B cell (primary cell): ENCODE data around the gene LRRC26. TPM values are rescaled to one million over a fixed set of nuclear protein-coding genes. Genes with fewer than 3 reads are reported as not detected.

ENCODE experiments used
- ATAC-seq: fragments of 200-7000 bp; cut with Tn5 transposase; one replicate; pipeline ENCODE4 v1.10.0; 2021; ENCODE audit warnings: low read depth, mild to moderate bottlenecking, moderate number of reproducible peaks, moderate library complexity
- CTCF ChIA-PET: fragments of 350-600 bp; sonication (Branson Sonifier 250); formaldehyde crosslinking; loops from one replicate; lab custom pipeline; 2021; ENCODE audit warnings: antibody characterized with exemption, inconsistent platforms; lab: Charles Lee
- POLR2A ChIA-PET: fragments of 350-600 bp; sonication (Branson Sonifier 250); formaldehyde crosslinking; loops from one replicate; lab custom pipeline; 2021; ENCODE audit warnings: antibody characterized with exemption; lab: Charles Lee
- DNase-seq: peaks from one replicate; pipeline ENCODE4 v3.0.0; 2013
- H2AFZ ChIP-seq: 2 replicates; pipeline ENCODE4 v1.6.1; 2012; ENCODE audit warnings: mild to moderate bottlenecking, low read depth, low read length; ENCODE audit not compliant: insufficient read depth, poor library complexity, severe bottlenecking
- H3K27ac ChIP-seq, 2 donors: 1 replicate in 1 of 2; 2 replicates in 1 of 2; pipeline ENCODE4 v1.5.1; 2012 to 2013; ENCODE audit warnings: low read length in 2 of 2, mild to moderate bottlenecking in 2 of 2, moderate library complexity in 1 of 2
- H3K27me3 ChIP-seq, 4 experiments: fragments of 200-600 bp in 1 of 4; sonication (generic) in 1 of 4; replicated peaks in 1 of 4; 1 replicate in 2 of 4; 2 replicates in 2 of 4; pipeline versions ENCODE4 v1.6.1 to v1.7.0; 2013 to 2016; ENCODE audit warnings: low read length in 3 of 4, mild to moderate bottlenecking in 2 of 4, mixed read lengths in 1 of 4, moderate library complexity in 1 of 4; ENCODE audit not compliant: insufficient read depth in 4 of 4, control insufficient read depth in 3 of 4; ENCODE audit errors: control extremely low read depth in 1 of 4
- H3K36me3 ChIP-seq, 2 experiments: replicated peaks in 1 of 2; 1 replicate in 1 of 2; 2 replicates in 1 of 2; pipeline versions ENCODE4 v1.6.1 to v1.7.1; 2013; ENCODE audit warnings: low read length in 1 of 2; ENCODE audit not compliant: insufficient read depth in 2 of 2, control insufficient read depth in 1 of 2; ENCODE audit errors: control extremely low read depth in 1 of 2, extremely low read depth in 1 of 2
- H3K4me1 ChIP-seq, 2 donors: fragments of 200-600 bp in 1 of 2; sonication (generic) in 1 of 2; 1 replicate in 1 of 2; 2 replicates in 1 of 2; pipeline versions ENCODE4 v1.5.1 to v1.6.1; 2013 to 2017; ENCODE audit warnings: low read length in 2 of 2; ENCODE audit not compliant: control insufficient read depth in 2 of 2, insufficient read depth in 2 of 2
- H3K4me2 ChIP-seq: replicated peaks from 2 replicates; pipeline ENCODE3; 2012; ENCODE audit warnings: mild to moderate bottlenecking, low read depth, low read length; ENCODE audit not compliant: poor library complexity, severe bottlenecking
- H3K4me3 ChIP-seq, 5 experiments: fragments of 200-600 bp in 1 of 5; sonication (generic) in 1 of 5; 1 replicate in 3 of 5; 2 replicates in 2 of 5; pipeline versions ENCODE4 v1.5.1 to v1.7.0; 2011 to 2016; ENCODE audit warnings: low read length in 4 of 5, mild to moderate bottlenecking in 4 of 5, low read depth in 2 of 5, control low read depth in 1 of 5, moderate library complexity in 1 of 5; ENCODE audit not compliant: insufficient read depth in 1 of 5; ENCODE audit errors: control extremely low read depth in 1 of 5, extremely low read depth in 1 of 5
- H3K79me2 ChIP-seq: fragments of 200-600 bp; sonication (generic); one replicate; pipeline ENCODE4 v1.6.0; 2016; ENCODE audit warnings: low read length; ENCODE audit not compliant: control insufficient read depth, insufficient read depth
- H3K9ac ChIP-seq: fragments of 200-600 bp; sonication (generic); 2 replicates; pipeline ENCODE4 v1.6.1; 2017; ENCODE audit warnings: mild to moderate bottlenecking, low read length, moderate library complexity
- H3K9me3 ChIP-seq, 3 donors: one replicate each; pipeline versions ENCODE4 v1.6.1 to v1.7.1; 2013; ENCODE audit warnings: low read length in 2 of 3; ENCODE audit not compliant: control insufficient read depth in 2 of 3, insufficient read depth in 1 of 3; ENCODE audit errors: control extremely low read depth in 1 of 3
- H4K20me1 ChIP-seq: 2 replicates; pipeline ENCODE4 v1.6.0; 2012; ENCODE audit warnings: mild to moderate bottlenecking, low read length; ENCODE audit not compliant: insufficient read depth, control insufficient read depth, poor library complexity, severe bottlenecking
- H3K27ac Mint-ChIP-seq: one replicate; pipeline ENCODE4 v1.8.0; 2021; ENCODE audit warnings: mixed read lengths
- H3K27me3 Mint-ChIP-seq: one replicate; pipeline ENCODE4 v1.8.0; 2021; ENCODE audit warnings: mixed read lengths
- H3K4me1 Mint-ChIP-seq: one replicate; pipeline ENCODE4 v1.8.0; 2021; ENCODE audit warnings: mixed read lengths
- H3K4me3 Mint-ChIP-seq: one replicate; pipeline ENCODE4 v1.8.0; 2021; ENCODE audit warnings: mixed read lengths
- H3K9me3 Mint-ChIP-seq: one replicate; pipeline ENCODE4 v1.8.0; 2022; ENCODE audit warnings: mixed read lengths; ENCODE audit not compliant: insufficient read depth
- EZH2 ChIP-seq: IDR thresholded peaks from 2 replicates; pipeline ENCODE4 v1.6.1; 2012; ENCODE audit warnings: borderline replicate concordance, low read depth, mild to moderate bottlenecking, moderate library complexity, low read length; ENCODE audit not compliant: insufficient read depth, poor library complexity, severe bottlenecking
- WGBS: methylation state at CpG from one replicate; pipeline ENCODE4 v1.1.5; 2013; ENCODE audit warnings: missing lambda C conversion rate; ENCODE audit not compliant: insufficient coverage; 5-methylcytosine and 5-hydroxymethylcytosine counted together
- intact Hi-C: fragments of 100-400 bp; cut with micrococcal nuclease; formaldehyde crosslinking; loops from one replicate; pipeline ENCODE4 v1.10.0; 2022
- polyA plus RNA-seq: library from polyadenylated mRNA; depleted of rRNA; stranded (reverse); fragments of >200 nt; gene quantifications from 2 replicates; pipeline ENCODE4 v1.2.3, GENCODE V29; 2012
- total RNA-seq, 2 donors: library from RNA; stranded (reverse); fragments of 120-200 nt in 1 of 2; gene quantifications; 1 replicate in 1 of 2; 2 replicates in 1 of 2; pipeline versions ENCODE4 v1.2.3 to v1.2.4, GENCODE V29; 2013 to 2022
- TF ChIP-seq, protein P1 (sequence below): fragments of 200-600 bp; IDR thresholded peaks from one replicate; pipeline ENCODE4 v1.8.0; 2022; ENCODE audit warnings: antibody characterized with exemption, mild to moderate bottlenecking

LRRC26 gene
- total and polyA plus RNA-seq, 2 donors (not counting 1 experiment from before 2014, with no cell fraction given), result not detected

DNA sequence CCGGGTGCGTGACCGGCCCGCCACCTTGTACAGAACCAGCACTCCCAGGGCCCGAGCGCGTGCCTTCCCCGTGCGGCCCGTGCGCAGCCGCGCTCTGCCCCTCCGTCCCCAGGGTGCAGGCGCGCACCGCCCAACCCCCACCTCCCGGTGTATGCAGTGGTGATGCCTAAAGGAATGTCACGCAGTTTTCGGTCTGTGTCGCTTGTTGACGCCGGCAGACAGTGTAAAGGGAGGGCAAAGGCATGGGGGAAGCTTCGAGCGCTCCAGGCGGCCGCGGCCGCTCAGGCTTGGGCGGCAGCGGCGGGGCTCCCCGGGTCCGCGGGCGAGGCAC, 1.3 kb downstream of the LRRC26 start:
- DNase-seq (peak; percentile 58), ATAC-seq (no peak)
- H3K4me1 Mint-ChIP-seq, result peaks cover 12% of the 10 kb centered on the region
- no peak overlapping the region for H3K27ac Mint-ChIP-seq
- 2% methylated on average over 36 of the region's 36 CpGs for WGBS
- POLR2A ChIA-PET, result no interaction called here
- Histone ChIP-seq H3K27me3 (peaks cover 0 to 84% (median 39%) of the 10 kb centered on the region in 4 experiments), H2AFZ (no peak overlapping the region), H3K79me2 (no peaks in the 10 kb centered on the region), H3K4me3 (peak overlapping the region in 2 of 5 experiments; percentile 12 to 21), H3K4me2 (peak overlapping the region; percentile 74), H3K9ac (peak overlapping the region; percentile 48), H3K27ac (no peak overlapping the region), H3K36me3 (no peaks in the 10 kb centered on the region), H3K4me1 (peaks cover 8 to 35% of the 10 kb centered on the region in 2 donors), H4K20me1 (no peaks in the 10 kb centered on the region), H3K9me3 (peaks cover 0 to 22% (median 0%) of the 10 kb centered on the region in 3 donors)
- H3K9me3 Mint-ChIP-seq, result no peaks in the 10 kb centered on the region
- peak overlapping the region; percentile 59 for H3K4me3 Mint-ChIP-seq
- H3K27me3 Mint-ChIP-seq, result peaks cover 25% of the 10 kb centered on the region
- no peak for TF ChIP-seq EZH2
- CTCF ChIA-PET, result no interaction called here
- intact Hi-C loops, result no loop called here

DNA sequence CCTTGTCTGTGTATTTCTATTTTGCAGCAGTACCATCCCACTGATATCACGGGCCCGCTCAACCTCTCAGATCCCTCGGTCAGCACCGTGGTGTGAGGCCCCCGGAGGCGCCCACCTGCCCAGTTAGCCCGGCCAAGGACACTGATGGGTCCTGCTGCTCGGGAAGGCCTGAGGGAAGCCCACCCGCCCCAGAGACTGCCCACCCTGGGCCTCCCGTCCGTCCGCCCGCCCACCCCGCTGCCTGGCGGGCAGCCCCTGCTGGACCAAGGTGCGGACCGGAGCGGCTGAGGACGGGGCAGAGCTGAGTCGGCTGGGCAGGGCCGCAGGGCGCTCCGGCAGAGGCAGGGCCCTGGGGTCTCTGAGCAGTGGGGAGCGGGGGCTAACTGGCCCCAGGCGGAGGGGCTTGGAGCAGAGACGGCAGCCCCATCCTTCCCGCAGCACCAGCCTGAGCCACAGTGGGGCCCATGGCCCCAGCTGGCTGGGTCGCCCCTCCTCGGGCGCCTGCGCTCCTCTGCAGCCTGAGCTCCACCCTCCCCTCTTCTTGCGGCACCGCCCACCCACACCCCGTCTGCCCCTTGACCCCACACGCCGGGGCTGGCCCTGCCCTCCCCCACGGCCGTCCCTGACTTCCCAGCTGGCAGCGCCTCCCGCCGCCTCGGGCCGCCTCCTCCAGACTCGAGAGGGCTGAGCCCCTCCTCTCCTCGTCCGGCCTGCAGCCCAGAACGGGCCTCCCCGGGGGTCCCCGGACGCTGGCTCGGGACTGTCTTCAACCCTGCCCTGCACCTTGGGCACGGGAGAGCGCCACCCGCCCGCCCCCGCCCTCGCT, 1.9 kb downstream of the LRRC26 start:
- peak overlapping the region; percentile 74 for H3K4me2 ChIP-seq
- ChIA-PET POLR2A (no interaction called here), CTCF (no interaction called here)
- peaks cover 0 to 22% (median 0%) of the 10 kb centered on the region in 3 donors for H3K9me3 ChIP-seq
- H3K27me3 ChIP-seq, result peaks cover 0 to 85% (median 40%) of the 10 kb centered on the region in 4 experiments
- peaks cover 28% of the 10 kb centered on the region for H3K27me3 Mint-ChIP-seq
- H2AFZ ChIP-seq, result no peak overlapping the region
- H3K4me1 Mint-ChIP-seq, result peaks cover 11% of the 10 kb centered on the region
- ATAC-seq (no peak), DNase-seq (no peak)
- H4K20me1 ChIP-seq, result no peaks in the 10 kb centered on the region
- TF ChIP-seq, protein P1, sequence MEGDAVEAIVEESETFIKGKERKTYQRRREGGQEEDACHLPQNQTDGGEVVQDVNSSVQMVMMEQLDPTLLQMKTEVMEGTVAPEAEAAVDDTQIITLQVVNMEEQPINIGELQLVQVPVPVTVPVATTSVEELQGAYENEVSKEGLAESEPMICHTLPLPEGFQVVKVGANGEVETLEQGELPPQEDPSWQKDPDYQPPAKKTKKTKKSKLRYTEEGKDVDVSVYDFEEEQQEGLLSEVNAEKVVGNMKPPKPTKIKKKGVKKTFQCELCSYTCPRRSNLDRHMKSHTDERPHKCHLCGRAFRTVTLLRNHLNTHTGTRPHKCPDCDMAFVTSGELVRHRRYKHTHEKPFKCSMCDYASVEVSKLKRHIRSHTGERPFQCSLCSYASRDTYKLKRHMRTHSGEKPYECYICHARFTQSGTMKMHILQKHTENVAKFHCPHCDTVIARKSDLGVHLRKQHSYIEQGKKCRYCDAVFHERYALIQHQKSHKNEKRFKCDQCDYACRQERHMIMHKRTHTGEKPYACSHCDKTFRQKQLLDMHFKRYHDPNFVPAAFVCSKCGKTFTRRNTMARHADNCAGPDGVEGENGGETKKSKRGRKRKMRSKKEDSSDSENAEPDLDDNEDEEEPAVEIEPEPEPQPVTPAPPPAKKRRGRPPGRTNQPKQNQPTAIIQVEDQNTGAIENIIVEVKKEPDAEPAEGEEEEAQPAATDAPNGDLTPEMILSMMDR, result no peak
- no peak for TF ChIP-seq EZH2
- H3K36me3 ChIP-seq, result no peaks in the 10 kb centered on the region
- H3K4me3 ChIP-seq, result no peak overlapping the region
- no peak overlapping the region for H3K27ac ChIP-seq
- no peaks in the 10 kb centered on the region for H3K79me2 ChIP-seq
- H3K4me3 Mint-ChIP-seq, result peak overlapping the region; percentile 59
- H3K9ac ChIP-seq, result no peak overlapping the region
- WGBS, result 13% methylated on average over 54 of the region's 57 CpGs
- no peak overlapping the region for H3K27ac Mint-ChIP-seq
- intact Hi-C loops, result no loop called here
- H3K9me3 Mint-ChIP-seq, result no peaks in the 10 kb centered on the region
- H3K4me1 ChIP-seq, result peaks cover 8 to 35% of the 10 kb centered on the region in 2 donors
